HG03103 (cell line): ENCODE measurements around the gene GBX2.

Experiments
- ATAC-seq: cut with Tn5 transposase; IDR thresholded peaks from one replicate; pipeline ENCODE4 v1.9.1; 2021; ENCODE audit warnings: low read depth; ENCODE audit not compliant: unreplicated experiment

GBX2 gene

GRCh38 chr2:236184701-236185100 lies 16.5 kb upstream of the GBX2 start:
- ATAC-seq: no peak

- no peak for ATAC-seq
Observed at GRCh38 chr2:236180831-236181453, 12.8 kb upstream of the GBX2 start.

GRCh38 chr2:236180076-236180816 lies 12.1 kb upstream of the GBX2 start:
- no peak for ATAC-seq

GRCh38 chr2:236179236-236180075 lies 11.3 kb upstream of the GBX2 start:
- no peak for ATAC-seq

GRCh38 chr2:236178890-236179235 lies 10.7 kb upstream of the GBX2 start:
- no peak for ATAC-seq

GRCh38 chr2:236177967-236178889 lies 10.0 kb upstream of the GBX2 start:
- ATAC-seq: no peak

- ATAC-seq: no peak
Observed at GRCh38 chr2:236177604-236177966, 9.4 kb upstream of the GBX2 start.

GRCh38 chr2:236176951-236177350 lies 8.8 kb upstream of the GBX2 start:
- no peak for ATAC-seq

- ATAC-seq: no peak
Observed at GRCh38 chr2:236176417-236176816, 8.2 kb upstream of the GBX2 start.

GRCh38 chr2:236175548-236176150 lies 7.5 kb upstream of the GBX2 start:
- ATAC-seq: no peak

GRCh38 chr2:236173729-236174607 lies 5.8 kb upstream of the GBX2 start:
- no peak for ATAC-seq

- no peak for ATAC-seq
Observed at GRCh38 chr2:236173036-236173728, 5.0 kb upstream of the GBX2 start.

- ATAC-seq: no peak
Observed at GRCh38 chr2:236172255-236173035, 4.3 kb upstream of the GBX2 start.

- no peak for ATAC-seq
Observed at GRCh38 chr2:236171680-236172254, 3.6 kb upstream of the GBX2 start.

- ATAC-seq: no peak
Observed at GRCh38 chr2:236171181-236171679, 3.0 kb upstream of the GBX2 start.

- no peak for ATAC-seq
Observed at GRCh38 chr2:236170590-236171165, 2.5 kb upstream of the GBX2 start.
